Measurements from ENCODE around the gene DPEP2. TPM values are rescaled to one million over a fixed set of nuclear protein-coding genes. Genes with fewer than 3 reads are reported as not detected.
"Not testable (repeated sequence)": the region's sequence is repeated elsewhere in the genome, so short reads cannot be mapped to it uniquely, and the experiment has no call there.

DPEP2 gene
- total RNA-seq, 1 donor from 2014 or later: 2.0 TPM

GRCh38 chr16:67975321-67976105 is 23.8 kb downstream of the DPEP2 start:
- Histone ChIP-seq H3K9me3 (no peaks in the 10 kb centered on the region), H3K4me1 (no peaks in the 10 kb centered on the region), H3K4me3 (no peak overlapping the region), H3K27me3 (no peaks in the 10 kb centered on the region), H3K36me3 (no peaks in the 10 kb centered on the region), H3K27ac (no peak overlapping the region)
- intact Hi-C loops (cut with DNase I): no loop called here
- DNase-seq (ENCODE audit: extremely low spot score in 2 of 2): no peak
- TF ChIP-seq CTCF (IDR thresholded peaks at IDR 0.05) (no peak), POLR2AphosphoS5 (IDR thresholded peaks at IDR 0.05; ENCODE audit: insufficient read depth in 1 of 2, low read depth in 1 of 2) (no peak), POLR2A (IDR thresholded peaks at IDR 0.05) (no peak)

DNA sequence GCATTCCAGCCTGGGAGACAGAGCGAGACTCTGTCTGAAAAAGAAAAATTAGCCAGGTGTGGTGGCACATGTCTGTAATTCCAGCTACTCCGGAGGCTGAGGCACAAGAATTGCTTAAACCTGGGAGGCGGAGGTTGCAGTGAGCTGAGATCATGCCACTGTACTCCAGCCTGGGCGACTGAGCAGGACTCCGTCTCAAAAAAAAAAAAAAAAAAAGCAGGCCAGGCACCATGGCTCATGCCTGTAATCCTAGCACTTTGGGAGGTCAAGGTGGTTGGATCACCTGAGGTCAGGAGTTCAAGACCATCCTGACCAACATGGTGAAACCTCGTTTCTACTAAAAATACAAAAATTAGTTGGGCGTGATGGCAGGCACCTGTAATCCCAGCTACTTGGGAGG is 27.0 kb downstream of the DPEP2 start:
- H3K4me3 ChIP-seq; H3K9me3 ChIP-seq; DNase-seq (ENCODE audit: extremely low spot score in 2 of 2); H3K27ac ChIP-seq; H3K27me3 ChIP-seq; H3K36me3 ChIP-seq; intact Hi-C loops (cut with DNase I): not testable (repeated sequence)
- H3K4me1 ChIP-seq: peaks cover 16% of the 10 kb centered on the region

DNA sequence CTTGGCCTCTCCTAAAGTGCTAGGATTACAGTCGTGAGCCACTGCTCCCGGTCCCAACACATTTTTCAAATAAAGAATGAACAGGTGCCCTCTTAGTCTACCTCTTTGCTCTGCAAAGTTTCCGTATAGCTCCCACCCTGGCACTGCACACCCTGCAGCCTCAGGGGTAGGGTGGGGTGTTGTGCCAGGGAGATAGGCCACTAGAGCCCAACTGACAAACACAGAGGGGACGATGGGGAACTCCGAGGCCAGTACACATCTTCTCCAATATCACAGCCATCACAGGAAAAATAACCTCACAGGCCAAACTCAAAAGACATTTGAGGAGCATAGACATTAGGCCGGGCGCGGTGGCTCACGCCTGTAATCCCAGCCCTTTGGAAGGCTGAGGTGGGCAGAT is 28.2 kb downstream of the DPEP2 start:
- no peaks in the 10 kb centered on the region for H3K9me3 ChIP-seq
- no peak for TF ChIP-seq POLR2AphosphoS5 (IDR thresholded peaks at IDR 0.05; ENCODE audit: insufficient read depth in 1 of 2, low read depth in 1 of 2)
- no peak for TF ChIP-seq CTCF (IDR thresholded peaks at IDR 0.05)
- no peak overlapping the region for H3K4me3 ChIP-seq
- H3K27ac ChIP-seq: no peak overlapping the region
- intact Hi-C loops (cut with DNase I): no loop called here
- H3K36me3 ChIP-seq: no peaks in the 10 kb centered on the region
- no peak for DNase-seq (ENCODE audit: extremely low spot score in 2 of 2)
- H3K4me1 ChIP-seq: peaks cover 28% of the 10 kb centered on the region
- no peaks in the 10 kb centered on the region for H3K27me3 ChIP-seq

GRCh38 chr16:67969254-67970039 is 29.8 kb downstream of the DPEP2 start:
- no peak for DNase-seq (ENCODE audit: extremely low spot score in 2 of 2)
- intact Hi-C loops (cut with DNase I): no loop called here

More at GRCh38 chr16:67969254-67970039, 29.8 kb downstream of the DPEP2 start:
- Histone ChIP-seq H3K27ac (peak overlapping the region; percentile 89), H3K36me3 (no peaks in the 10 kb centered on the region), H3K4me3 (peak overlapping the region; percentile 81 to 91), H3K4me1 (peaks cover 45% of the 10 kb centered on the region), H3K27me3 (no peaks in the 10 kb centered on the region), H3K9me3 (no peaks in the 10 kb centered on the region)
- TF ChIP-seq POLR2A (IDR thresholded peaks at IDR 0.05) (no peak), CTCF (IDR thresholded peaks at IDR 0.05) (no peak), POLR2AphosphoS5 (IDR thresholded peaks at IDR 0.05; ENCODE audit: insufficient read depth in 1 of 2, low read depth in 1 of 2) (no peak)
